ENCODE data around the gene THAP11.

DNA sequence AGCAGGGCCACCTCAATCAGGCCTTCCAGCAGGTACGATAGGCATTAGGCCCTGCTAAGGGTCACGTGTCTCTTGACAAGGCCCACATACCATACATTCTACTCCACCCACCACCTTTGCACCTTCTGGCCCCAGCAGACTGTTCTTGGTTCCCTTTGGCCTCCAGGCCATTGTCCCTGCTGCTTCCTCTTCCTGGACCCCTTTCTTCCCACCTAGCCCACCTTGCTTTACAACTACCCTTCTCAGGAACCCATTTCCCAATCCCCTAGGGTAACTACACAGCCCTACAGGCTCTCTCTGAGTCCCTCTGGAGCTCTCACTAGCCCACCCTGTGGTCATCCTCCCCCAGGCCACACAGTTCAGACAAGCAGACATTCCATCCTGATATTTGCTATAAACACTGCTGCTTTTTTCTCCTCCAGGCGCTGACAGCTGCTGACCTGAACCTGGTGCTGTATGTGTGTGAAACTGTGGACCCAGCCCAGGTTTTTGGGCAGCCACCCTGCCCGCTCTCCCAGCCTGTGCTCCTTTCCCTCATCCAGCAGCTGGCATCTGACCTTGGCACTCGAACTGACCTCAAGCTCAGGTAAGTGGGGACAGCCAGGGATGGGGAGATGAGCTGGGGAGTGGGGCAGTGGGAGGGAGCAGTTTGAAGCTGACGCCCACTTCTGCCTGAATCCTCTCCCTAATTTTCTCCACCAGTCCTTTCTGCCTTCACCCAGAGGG is 41.2 kb downstream of the THAP11 start:
- TF ChIP-seq EGR1 (IDR thresholded peaks at IDR 0.05) (no peak), TCF12 (IDR thresholded peaks at IDR 0.05; ENCODE audit: low read depth) (no peak)
